Upper lobe of left lung (tissue), 4 donors: ENCODE results near the gene BTAF1.

Source experiments
- POLR2A ChIP-seq, 4 donors: fragments of 450-650 bp; IDR thresholded peaks; one replicate each; pipeline ENCODE4 v1.5.1; 2016 to 2017; ENCODE audit warnings: antibody characterized with exemption in 4 of 4, mild to moderate bottlenecking in 2 of 4
- TF ChIP-seq, protein P1 (sequence below), 6 experiments: fragments of 450-650 bp in 4 of 6; fragments of 200-600 bp in 2 of 6; sonication (generic) in 2 of 6; IDR thresholded peaks; one replicate each; pipeline ENCODE4 v1.5.1; 2016 to 2019; ENCODE audit warnings: antibody characterized with exemption in 6 of 6

- TF ChIP-seq, protein P1, sequence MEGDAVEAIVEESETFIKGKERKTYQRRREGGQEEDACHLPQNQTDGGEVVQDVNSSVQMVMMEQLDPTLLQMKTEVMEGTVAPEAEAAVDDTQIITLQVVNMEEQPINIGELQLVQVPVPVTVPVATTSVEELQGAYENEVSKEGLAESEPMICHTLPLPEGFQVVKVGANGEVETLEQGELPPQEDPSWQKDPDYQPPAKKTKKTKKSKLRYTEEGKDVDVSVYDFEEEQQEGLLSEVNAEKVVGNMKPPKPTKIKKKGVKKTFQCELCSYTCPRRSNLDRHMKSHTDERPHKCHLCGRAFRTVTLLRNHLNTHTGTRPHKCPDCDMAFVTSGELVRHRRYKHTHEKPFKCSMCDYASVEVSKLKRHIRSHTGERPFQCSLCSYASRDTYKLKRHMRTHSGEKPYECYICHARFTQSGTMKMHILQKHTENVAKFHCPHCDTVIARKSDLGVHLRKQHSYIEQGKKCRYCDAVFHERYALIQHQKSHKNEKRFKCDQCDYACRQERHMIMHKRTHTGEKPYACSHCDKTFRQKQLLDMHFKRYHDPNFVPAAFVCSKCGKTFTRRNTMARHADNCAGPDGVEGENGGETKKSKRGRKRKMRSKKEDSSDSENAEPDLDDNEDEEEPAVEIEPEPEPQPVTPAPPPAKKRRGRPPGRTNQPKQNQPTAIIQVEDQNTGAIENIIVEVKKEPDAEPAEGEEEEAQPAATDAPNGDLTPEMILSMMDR (IDR thresholded peaks at IDR 0.05), result no peak
- no peak for TF ChIP-seq POLR2A (IDR thresholded peaks at IDR 0.05)
Observed at GRCh38 chr10:91887272-91888076, 36.1 kb upstream of the BTAF1 start.
